ENCODE data around the gene LDHAL6A.

DNA sequence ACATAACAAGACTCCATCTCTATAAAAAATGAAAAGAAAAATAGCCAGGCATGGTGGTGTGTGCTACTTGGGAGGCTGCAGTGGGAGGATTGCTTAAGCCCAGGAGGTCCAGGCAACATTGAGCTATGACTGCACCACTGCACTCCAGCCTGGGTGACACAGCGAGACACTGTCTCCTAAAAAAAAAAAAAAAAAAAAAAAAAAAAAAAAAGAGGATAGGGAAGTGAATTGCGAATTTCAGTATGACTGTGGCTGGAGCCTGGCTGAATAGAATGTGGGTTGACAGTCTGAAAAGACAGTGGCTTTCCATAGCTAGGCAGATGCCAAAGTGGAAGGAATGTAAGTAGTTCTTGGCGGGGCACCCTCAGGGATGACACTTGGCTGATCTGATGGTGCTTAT, 6.4 kb upstream of the LDHAL6A start:
- TF ChIP-seq POLR2A (IDR thresholded peaks at IDR 0.05) (no peak), POLR2AphosphoS5 (IDR thresholded peaks at IDR 0.05) (no peak)
